Parathyroid adenoma (tissue), 2 donors: ENCODE data around the gene FRMD4A.
"Not testable (repeated sequence)": the region's sequence is repeated elsewhere in the genome, so short reads cannot be mapped to it uniquely, and the experiment has no call there.

Source experiments
- H2AFZ ChIP-seq: fragments of 300-600 bp; sonication (generic); one replicate; pipeline ENCODE4 v1.7.0; 2017; ENCODE audit warnings: antibody characterized with exemption, mild to moderate bottlenecking
- H3K27ac ChIP-seq: fragments of 300-600 bp; sonication (generic); one replicate; pipeline ENCODE4 v1.7.0; 2017
- H3K27me3 ChIP-seq: fragments of 300-600 bp; sonication (generic); one replicate; pipeline ENCODE4 v1.7.0; 2017; ENCODE audit warnings: low read length; ENCODE audit not compliant: control insufficient read depth, insufficient read depth
- H3K36me3 ChIP-seq: fragments of 300-600 bp; sonication (generic); one replicate; pipeline ENCODE4 v1.7.0; 2017; ENCODE audit warnings: low read length; ENCODE audit not compliant: control insufficient read depth, insufficient read depth
- H3K4me1 ChIP-seq: fragments of 300-600 bp; sonication (generic); one replicate; pipeline ENCODE4 v1.7.0; 2017; ENCODE audit warnings: control low read depth
- H3K4me2 ChIP-seq: fragments of 300-600 bp; sonication (generic); one replicate; pipeline ENCODE4 v1.7.0; 2017; ENCODE audit warnings: low read length
- H3K4me3 ChIP-seq: fragments of 300-600 bp; sonication (generic); one replicate; pipeline ENCODE4 v1.7.0; 2017; ENCODE audit warnings: low read depth, low read length
- H3K79me2 ChIP-seq: fragments of 300-600 bp; sonication (generic); one replicate; pipeline ENCODE4 v1.7.0; 2017; ENCODE audit warnings: control low read depth
- H3K9ac ChIP-seq: fragments of 300-600 bp; sonication (generic); one replicate; pipeline ENCODE4 v1.7.0; 2017; ENCODE audit warnings: mild to moderate bottlenecking
- H3K9me3 ChIP-seq: fragments of 300-600 bp; sonication (generic); one replicate; pipeline ENCODE4 v1.7.0; 2017; ENCODE audit warnings: low read length; ENCODE audit not compliant: control insufficient read depth
- TF ChIP-seq, protein P1 (sequence below): fragments of 300-600 bp; sonication (generic); IDR thresholded peaks from one replicate; pipeline ENCODE4 v1.7.0; 2017; ENCODE audit warnings: antibody characterized with exemption, mild to moderate bottlenecking
- donor health status: primary hyperparathyroidism.

The FRMD4A gene

DNA sequence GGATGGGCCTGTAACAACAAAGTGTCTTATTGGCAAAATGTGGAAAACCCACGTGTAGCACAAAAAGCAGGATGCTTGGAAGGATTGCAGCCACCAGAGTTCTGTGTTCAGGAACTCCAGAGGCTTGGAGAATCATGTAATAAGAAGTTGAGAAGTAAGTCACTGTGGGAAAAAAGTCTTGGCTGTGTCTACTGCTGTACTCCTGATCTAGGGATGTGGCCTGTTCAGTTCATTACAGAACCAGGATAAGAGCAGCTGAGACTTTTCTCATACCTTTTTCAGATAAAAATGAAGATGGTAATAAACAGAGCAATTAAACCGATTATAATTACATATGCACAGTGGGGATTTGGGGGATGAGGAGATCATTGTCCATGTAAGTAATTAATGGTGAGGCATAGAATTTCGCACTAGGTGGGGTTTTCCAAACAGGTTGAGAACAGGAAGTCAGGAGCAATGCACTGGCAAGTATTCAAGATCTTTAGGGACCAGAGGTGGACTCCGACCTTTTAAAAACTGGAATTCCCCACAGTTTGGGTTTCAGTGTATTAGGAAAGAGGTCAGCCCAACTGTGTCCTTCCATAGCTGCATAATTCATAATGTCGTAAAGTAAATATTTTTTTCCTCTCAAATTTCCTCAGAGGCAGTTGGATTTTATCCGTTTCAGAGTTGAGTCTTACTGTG, 281.7 kb downstream of the FRMD4A start:
- no peaks in the 10 kb centered on the region for H3K4me1 ChIP-seq
- H2AFZ ChIP-seq, result no peak overlapping the region
- H3K27ac ChIP-seq, result no peak overlapping the region
- no peaks in the 10 kb centered on the region for H3K79me2 ChIP-seq
- TF ChIP-seq, protein P1, sequence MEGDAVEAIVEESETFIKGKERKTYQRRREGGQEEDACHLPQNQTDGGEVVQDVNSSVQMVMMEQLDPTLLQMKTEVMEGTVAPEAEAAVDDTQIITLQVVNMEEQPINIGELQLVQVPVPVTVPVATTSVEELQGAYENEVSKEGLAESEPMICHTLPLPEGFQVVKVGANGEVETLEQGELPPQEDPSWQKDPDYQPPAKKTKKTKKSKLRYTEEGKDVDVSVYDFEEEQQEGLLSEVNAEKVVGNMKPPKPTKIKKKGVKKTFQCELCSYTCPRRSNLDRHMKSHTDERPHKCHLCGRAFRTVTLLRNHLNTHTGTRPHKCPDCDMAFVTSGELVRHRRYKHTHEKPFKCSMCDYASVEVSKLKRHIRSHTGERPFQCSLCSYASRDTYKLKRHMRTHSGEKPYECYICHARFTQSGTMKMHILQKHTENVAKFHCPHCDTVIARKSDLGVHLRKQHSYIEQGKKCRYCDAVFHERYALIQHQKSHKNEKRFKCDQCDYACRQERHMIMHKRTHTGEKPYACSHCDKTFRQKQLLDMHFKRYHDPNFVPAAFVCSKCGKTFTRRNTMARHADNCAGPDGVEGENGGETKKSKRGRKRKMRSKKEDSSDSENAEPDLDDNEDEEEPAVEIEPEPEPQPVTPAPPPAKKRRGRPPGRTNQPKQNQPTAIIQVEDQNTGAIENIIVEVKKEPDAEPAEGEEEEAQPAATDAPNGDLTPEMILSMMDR, result no peak
- H3K4me2 ChIP-seq, result no peak overlapping the region
- H3K36me3 ChIP-seq, result no peaks in the 10 kb centered on the region
- H3K4me3 ChIP-seq, result no peak overlapping the region
- H3K9ac ChIP-seq, result no peak overlapping the region
- H3K9me3 ChIP-seq, result no peaks in the 10 kb centered on the region
- no peaks in the 10 kb centered on the region for H3K27me3 ChIP-seq

DNA sequence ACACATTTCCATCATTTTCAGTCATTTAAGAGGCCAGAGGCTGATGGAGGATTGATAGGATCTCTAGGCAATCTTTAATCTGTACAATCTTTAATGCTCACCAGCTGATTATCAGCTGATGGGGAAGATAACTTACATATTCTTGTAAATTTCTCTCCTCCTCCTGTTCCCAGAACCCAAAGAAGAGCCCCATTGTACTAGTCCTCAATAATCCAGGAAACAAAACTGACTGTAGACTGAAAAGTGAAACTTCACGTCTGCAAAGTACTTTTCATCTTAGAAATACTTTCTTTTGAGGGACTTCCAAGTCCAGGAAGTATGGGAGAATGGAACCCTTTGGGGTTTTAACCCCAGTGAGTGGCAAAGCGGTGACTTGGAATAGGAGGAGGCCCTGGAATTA, 283.3 kb downstream of the FRMD4A start:
- H2AFZ ChIP-seq, result no peak overlapping the region
- TF ChIP-seq, protein P1, result no peak

DNA sequence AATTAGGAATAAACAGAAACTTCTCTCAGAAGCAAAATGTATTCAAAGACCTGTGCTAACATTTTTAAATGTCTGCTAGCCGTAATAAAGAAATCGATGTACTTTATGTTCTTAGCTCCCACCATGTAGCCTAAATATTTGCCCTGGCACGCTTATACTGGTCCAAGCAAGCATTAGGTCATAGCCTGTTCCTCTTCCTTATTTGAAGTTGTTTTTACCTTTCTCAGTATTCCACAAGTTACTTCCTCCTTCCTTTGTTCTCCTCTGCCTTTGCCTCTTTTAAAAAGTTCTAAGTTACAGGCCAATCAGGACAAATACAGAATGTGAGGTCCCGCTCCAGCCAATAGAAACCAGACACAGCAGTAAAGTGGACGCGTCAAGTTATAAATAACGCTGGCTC, 288.7 kb downstream of the FRMD4A start:
- H3K79me2 ChIP-seq, H3K27ac ChIP-seq, H3K27me3 ChIP-seq, H3K4me3 ChIP-seq, H2AFZ ChIP-seq, H3K9ac ChIP-seq, H3K4me2 ChIP-seq, H3K4me1 ChIP-seq, H3K36me3 ChIP-seq, H3K9me3 ChIP-seq: not testable (repeated sequence)

More for the DNA sequence above, 283.3 kb downstream of the FRMD4A start:
- H3K79me2 ChIP-seq, result no peaks in the 10 kb centered on the region
- H3K4me3 ChIP-seq, result no peak overlapping the region
- no peaks in the 10 kb centered on the region for H3K27me3 ChIP-seq
- H3K4me1 ChIP-seq, result no peaks in the 10 kb centered on the region
- no peaks in the 10 kb centered on the region for H3K36me3 ChIP-seq
- H3K9me3 ChIP-seq, result no peaks in the 10 kb centered on the region
- no peak overlapping the region for H3K4me2 ChIP-seq
- H3K27ac ChIP-seq, result no peak overlapping the region
- no peak overlapping the region for H3K9ac ChIP-seq

DNA sequence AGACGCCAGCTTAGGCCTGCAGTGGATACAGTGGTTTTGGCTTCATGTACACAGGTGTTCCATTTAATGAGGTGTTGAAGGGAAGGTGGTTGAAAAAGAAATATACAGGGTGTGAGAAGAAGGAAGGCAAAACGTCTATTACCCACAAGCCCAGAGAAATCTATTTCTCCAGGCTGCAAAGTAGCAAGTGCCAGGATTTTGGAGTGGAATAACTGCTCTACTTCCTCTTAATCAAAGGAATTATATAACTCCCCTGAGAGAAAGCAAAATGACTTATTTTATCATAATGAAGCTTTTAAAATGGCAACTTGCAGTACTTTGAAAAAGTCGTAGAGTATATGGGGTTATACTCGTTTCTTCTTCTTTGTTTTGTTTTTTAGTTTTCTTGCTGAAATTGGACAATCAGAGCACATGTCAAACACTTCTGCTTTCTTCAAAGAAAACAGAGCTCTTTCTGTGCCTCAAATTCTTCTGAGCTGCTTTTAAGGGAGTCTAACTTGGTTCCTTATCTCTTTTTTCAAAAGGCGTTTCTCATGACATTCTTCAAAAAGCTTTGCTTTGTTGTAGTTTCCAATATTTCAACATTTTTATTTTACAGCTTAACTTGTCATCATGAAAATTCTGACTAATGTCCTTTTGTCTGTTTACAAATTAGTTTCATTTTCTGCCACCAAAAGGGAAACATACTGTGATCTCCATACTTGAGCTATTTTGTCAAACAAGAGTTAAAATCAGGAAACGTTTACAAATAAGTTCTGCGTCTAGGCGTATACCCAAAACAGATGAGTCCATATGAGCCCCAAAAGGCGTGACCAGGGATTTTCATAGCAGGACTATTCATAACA, 289.7 kb downstream of the FRMD4A start:
- Histone ChIP-seq H3K9ac (no peak overlapping the region), H3K27ac (no peak overlapping the region), H3K27me3 (no peaks in the 10 kb centered on the region)

More for the DNA sequence above, 289.7 kb downstream of the FRMD4A start:
- no peak overlapping the region for H3K4me2 ChIP-seq
- no peak overlapping the region for H3K4me3 ChIP-seq
- no peaks in the 10 kb centered on the region for H3K4me1 ChIP-seq
- H3K9me3 ChIP-seq, result no peaks in the 10 kb centered on the region
- TF ChIP-seq, protein P1, result no peak
- no peaks in the 10 kb centered on the region for H3K79me2 ChIP-seq
- H2AFZ ChIP-seq, result no peak overlapping the region
- H3K36me3 ChIP-seq, result no peaks in the 10 kb centered on the region
